ENCODE measurements around the gene APLP2. TPM values are rescaled to one million over a fixed set of nuclear protein-coding genes. Genes with fewer than 3 reads are reported as not detected.
"Not testable (repeated sequence)": the region's sequence is repeated elsewhere in the genome, so short reads cannot be mapped to it uniquely, and the experiment has no call there.

The APLP2 gene
- total RNA-seq, 1 donor from 2014 or later, result 57.2 TPM

DNA sequence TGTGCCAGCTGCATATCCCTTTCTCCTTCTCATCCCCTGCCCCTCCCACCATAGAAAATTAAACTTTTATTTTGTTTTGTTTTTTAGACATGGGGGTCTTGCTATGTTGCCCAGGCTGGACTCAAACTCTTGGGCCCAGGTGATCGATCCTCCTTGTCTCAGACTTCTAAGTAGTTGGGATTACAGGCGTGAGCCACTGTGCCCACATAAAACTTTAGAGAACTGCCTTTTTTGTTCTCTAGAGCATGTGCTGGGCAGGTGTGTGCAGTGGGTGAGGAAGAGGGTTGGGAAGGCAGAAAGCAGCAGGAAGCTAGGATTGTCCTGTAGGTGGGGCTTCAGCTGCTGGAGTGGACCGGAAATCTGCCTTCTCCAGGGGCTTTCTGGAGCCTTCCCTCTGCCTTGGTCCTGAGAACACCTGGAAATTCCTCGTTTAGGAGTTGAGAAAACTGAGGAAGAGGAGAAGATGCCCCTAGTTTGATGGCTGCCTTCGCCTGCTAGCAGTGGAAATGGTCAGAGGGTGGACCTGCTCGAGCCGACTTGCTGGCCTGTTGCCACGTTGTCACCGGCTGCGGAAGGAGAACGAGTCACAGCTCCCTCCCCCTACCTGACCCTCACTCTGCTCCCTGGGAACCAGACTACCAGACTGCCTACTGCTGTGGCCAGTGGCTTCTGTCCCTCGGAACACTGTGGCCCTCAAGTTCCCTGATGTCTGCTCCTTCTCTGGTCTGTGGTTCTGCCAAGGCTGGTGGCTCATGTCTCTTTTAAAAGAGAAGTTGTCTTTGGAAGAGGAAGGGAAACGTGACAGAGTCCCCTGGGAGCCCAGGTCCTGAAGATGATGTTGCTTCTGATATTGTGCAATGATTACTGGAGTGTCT is 93.9 kb downstream of the APLP2 start:
- H3K9me3 Mint-ChIP-seq, result no peaks in the 10 kb centered on the region
- intact Hi-C loops (cut with micrococcal nuclease), result no loop called here
- H3K36me3 Mint-ChIP-seq (ENCODE audit: low read depth), result no peaks in the 10 kb centered on the region
- DNase-seq (ENCODE audit: low spot score), result no peak
- H3K27me3 Mint-ChIP-seq (ENCODE audit: low read depth), result peaks cover 52% of the 10 kb centered on the region
- peaks cover 6% of the 10 kb centered on the region for H3K4me1 Mint-ChIP-seq (ENCODE audit: low read depth)
- H3K4me3 Mint-ChIP-seq (ENCODE audit: low read depth), result no peak overlapping the region
- H3K27ac Mint-ChIP-seq, result no peak overlapping the region

DNA sequence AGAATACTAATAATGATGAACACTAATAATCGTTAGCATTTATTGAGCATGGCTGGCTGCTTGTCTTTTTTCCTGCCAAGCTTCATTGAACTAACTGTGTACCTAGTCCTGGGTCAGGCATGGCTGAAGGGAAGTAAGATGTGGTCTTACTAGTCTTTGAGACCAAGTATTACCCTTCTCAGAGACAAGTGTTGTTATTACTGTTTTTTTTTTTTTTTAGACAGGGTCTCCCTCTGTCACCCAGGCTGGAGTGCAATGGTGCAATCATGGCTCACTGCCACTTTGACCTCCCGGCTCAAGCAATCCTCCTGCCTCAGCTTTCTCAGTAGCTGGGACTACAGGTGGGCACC is 94.5 kb downstream of the APLP2 start:
- Mint-ChIP-seq H3K36me3 (ENCODE audit: low read depth) (no peaks in the 10 kb centered on the region), H3K27ac (no peak overlapping the region), H3K4me1 (ENCODE audit: low read depth) (peaks cover 4% of the 10 kb centered on the region), H3K4me3 (ENCODE audit: low read depth) (no peak overlapping the region), H3K27me3 (ENCODE audit: low read depth) (peaks cover 46% of the 10 kb centered on the region), H3K9me3 (no peaks in the 10 kb centered on the region)
- DNase-seq (ENCODE audit: low spot score), result no peak
- intact Hi-C loops (cut with micrococcal nuclease), result no loop called here

DNA sequence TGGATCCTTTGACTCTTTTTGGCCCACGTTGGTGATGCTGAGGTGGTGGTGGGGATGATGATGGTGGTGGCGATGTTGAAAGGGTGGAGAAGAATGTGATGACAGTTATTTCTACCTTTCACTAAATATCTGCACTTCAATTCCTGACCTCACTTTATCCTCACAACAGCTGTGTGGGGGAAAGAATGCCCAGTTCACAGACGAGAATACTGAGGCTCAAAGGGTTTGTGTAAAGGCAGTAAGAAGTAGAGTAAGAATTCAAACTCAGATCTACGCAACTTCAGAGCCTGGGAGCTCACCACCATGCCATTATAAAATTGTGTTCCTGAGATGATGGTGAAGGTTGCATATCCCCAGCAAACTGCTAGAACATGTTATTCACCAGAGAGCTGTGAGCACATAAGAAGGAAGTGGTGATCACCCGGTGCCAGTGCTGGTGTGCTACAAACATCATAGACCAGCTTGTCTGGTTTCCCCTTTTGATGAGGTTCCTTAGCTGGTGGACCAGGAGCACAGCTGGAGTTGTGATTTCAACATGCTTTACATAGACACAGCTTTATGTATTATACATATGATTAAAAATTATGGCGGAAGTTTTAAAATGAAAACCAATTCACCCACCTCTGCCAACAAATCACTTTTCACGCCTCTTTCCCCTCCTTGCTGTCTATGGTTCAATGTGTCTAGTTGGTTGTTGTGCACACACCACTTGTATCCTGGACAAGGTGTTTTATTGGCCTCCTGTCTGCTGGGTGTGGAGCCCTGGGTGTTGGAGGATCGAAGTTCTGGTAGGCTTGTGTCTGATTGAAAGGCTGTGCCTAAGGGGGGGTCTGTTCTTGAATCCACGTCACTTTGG is 96.1 kb downstream of the APLP2 start:
- Mint-ChIP-seq H3K27ac (no peak overlapping the region), H3K27me3 (ENCODE audit: low read depth) (peaks cover 38% of the 10 kb centered on the region), H3K4me3 (ENCODE audit: low read depth) (no peak overlapping the region), H3K36me3 (ENCODE audit: low read depth) (no peaks in the 10 kb centered on the region), H3K9me3 (no peaks in the 10 kb centered on the region), H3K4me1 (ENCODE audit: low read depth) (peaks cover 1% of the 10 kb centered on the region)
- DNase-seq (ENCODE audit: low spot score), result no peak
- intact Hi-C loops (cut with micrococcal nuclease), result no loop called here

DNA sequence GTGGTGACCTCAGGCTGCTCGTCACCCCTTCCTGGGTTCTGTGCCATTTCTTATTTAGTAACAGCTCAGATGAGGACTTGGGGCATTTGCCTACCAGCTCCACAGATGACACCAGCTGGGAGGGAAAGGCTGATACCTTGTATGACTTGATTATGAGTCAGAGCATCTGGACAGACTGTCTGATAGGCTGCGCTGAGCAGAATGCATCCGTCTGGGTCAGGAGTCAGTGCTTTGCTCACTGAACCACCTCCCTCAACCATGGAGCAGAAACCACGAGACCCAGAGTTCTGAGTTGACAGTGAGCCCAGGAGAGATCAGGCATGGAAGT is 96.7 kb downstream of the APLP2 start:
- Mint-ChIP-seq H3K27me3 (ENCODE audit: low read depth) (peaks cover 34% of the 10 kb centered on the region), H3K4me3 (ENCODE audit: low read depth) (no peak overlapping the region), H3K27ac (no peak overlapping the region), H3K4me1 (ENCODE audit: low read depth) (peaks cover 1% of the 10 kb centered on the region), H3K9me3 (no peaks in the 10 kb centered on the region), H3K36me3 (ENCODE audit: low read depth) (no peaks in the 10 kb centered on the region)
- DNase-seq (ENCODE audit: low spot score), result no peak
- intact Hi-C loops (cut with micrococcal nuclease), result no loop called here

DNA sequence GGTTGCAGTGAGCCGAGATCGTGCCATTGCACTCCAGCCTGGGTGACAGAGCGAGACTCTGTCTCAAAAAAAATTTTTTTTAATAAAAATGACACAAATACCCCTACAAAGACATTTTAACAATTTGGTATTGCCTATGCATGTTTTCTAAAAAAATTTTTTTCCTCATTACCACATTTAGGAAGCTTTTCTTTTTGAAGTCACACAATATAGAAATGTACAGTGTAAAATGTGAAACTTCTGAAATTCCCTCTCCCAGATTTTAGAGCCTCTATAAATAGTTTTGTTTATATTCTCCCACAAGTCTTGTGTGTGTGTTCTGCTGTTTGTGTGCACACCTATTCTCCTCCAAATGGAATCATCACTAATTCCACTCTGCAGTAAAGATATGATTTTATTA is 97.5 kb downstream of the APLP2 start:
- Mint-ChIP-seq H3K4me1 (ENCODE audit: low read depth) (peaks cover 1% of the 10 kb centered on the region), H3K27me3 (ENCODE audit: low read depth) (peaks cover 28% of the 10 kb centered on the region), H3K36me3 (ENCODE audit: low read depth) (no peaks in the 10 kb centered on the region), H3K4me3 (ENCODE audit: low read depth) (no peak overlapping the region), H3K9me3 (no peaks in the 10 kb centered on the region), H3K27ac (no peak overlapping the region)
- intact Hi-C loops (cut with micrococcal nuclease), result no loop called here
- no peak for DNase-seq (ENCODE audit: low spot score)

DNA sequence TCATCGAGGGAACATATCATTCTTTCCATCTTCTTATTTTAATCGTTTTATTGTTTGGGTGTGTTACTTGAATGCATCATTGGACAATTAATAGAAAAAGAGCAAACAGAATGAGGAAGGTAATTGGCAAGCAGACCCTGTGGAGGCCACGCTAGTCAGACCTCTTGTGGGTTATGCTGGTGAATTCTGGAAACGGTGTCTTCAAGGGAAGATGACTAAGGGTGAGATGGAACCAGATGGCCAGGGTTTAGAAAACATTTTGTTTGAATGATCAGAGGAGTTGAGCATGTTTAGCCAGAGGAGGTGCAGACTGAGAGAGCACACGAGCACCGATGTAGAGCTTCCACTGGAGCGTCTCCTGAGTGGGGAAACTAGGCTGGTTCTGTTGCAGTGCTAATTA is 98.4 kb downstream of the APLP2 start:
- Mint-ChIP-seq H3K27me3 (ENCODE audit: low read depth) (peaks cover 19% of the 10 kb centered on the region), H3K4me1 (ENCODE audit: low read depth) (peaks cover 1% of the 10 kb centered on the region), H3K27ac (no peak overlapping the region), H3K9me3 (no peaks in the 10 kb centered on the region), H3K36me3 (ENCODE audit: low read depth) (no peaks in the 10 kb centered on the region), H3K4me3 (ENCODE audit: low read depth) (no peak overlapping the region)
- DNase-seq (ENCODE audit: low spot score), result no peak
- intact Hi-C loops (cut with micrococcal nuclease), result no loop called here

DNA sequence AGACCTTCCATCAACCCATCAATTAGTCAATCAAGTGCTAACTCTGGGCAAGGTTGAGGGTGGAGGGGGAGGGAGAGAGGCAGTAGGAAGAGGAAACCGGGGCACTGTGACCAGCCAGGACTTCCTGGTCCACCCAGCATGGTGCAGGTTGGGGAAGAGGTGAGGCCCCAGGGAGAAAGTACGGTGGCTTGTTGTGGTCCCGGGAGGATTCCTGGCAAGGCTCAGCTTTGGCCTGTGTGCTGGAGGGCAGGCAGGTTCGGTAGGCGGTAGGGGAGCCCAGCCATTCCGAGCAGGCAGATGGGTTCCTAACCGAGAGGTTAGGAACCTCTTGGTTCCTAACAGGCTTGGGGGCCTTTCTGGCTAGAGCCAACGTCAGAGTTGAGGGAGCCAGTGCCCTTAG is 100.7 kb downstream of the APLP2 start:
- peaks cover 1% of the 10 kb centered on the region for H3K4me1 Mint-ChIP-seq (ENCODE audit: low read depth)
- DNase-seq (ENCODE audit: low spot score), result no peak
- intact Hi-C loops (cut with micrococcal nuclease), result no loop called here
- H3K36me3 Mint-ChIP-seq (ENCODE audit: low read depth), result no peaks in the 10 kb centered on the region
- H3K9me3 Mint-ChIP-seq, result peaks cover 9% of the 10 kb centered on the region
- H3K27ac Mint-ChIP-seq, result no peak overlapping the region
- peaks cover 15% of the 10 kb centered on the region for H3K27me3 Mint-ChIP-seq (ENCODE audit: low read depth)
- no peak overlapping the region for H3K4me3 Mint-ChIP-seq (ENCODE audit: low read depth)

DNA sequence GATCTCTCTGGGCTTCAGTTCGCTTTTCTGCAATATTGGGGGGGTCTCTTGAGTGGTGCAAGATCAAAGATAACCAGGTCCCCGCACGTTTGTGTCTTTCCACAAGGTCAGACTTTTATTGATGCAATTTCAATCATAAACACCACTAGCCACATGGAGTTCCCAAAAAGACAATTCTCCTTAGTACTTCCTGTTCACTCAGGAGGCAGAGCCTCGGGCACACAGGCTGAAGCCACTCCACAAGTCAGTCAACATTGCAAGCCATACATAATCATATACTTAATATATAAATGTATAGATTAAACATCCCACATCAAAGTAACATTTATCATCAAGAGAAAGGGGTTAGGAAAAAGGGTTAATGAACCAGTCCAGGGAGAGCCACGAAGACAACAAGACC is 101.8 kb downstream of the APLP2 start:
- intact Hi-C loops (cut with micrococcal nuclease), result no loop called here
- H3K27me3 Mint-ChIP-seq (ENCODE audit: low read depth), result peaks cover 10% of the 10 kb centered on the region
- no peaks in the 10 kb centered on the region for H3K36me3 Mint-ChIP-seq (ENCODE audit: low read depth)
- H3K9me3 Mint-ChIP-seq, result peaks cover 9% of the 10 kb centered on the region
- no peak overlapping the region for H3K27ac Mint-ChIP-seq
- no peak for DNase-seq (ENCODE audit: low spot score)
- H3K4me3 Mint-ChIP-seq (ENCODE audit: low read depth), result no peak overlapping the region
- H3K4me1 Mint-ChIP-seq (ENCODE audit: low read depth), result no peaks in the 10 kb centered on the region

DNA sequence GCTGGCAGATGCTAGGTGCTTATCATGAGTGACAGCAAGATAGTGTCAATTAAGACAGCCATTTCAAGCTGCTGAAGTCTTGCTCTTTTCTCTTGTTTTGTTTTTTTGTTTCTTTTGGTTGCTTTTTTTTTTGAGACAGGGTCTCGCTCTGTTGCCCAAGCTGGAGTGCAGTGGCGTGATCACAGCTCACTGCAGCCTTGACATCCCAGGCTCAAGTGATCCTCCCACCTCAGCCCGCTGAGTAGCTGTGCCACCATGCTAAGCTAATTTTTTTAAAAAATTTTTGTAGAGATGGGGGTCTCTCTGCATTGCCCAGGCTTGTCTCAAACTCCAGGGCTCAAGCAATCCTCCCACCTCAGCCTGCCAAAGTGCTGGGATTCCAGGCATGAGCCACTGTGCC is 102.3 kb downstream of the APLP2 start:
- DNase-seq (ENCODE audit: low spot score); H3K4me3 Mint-ChIP-seq (ENCODE audit: low read depth); H3K27ac Mint-ChIP-seq; H3K36me3 Mint-ChIP-seq (ENCODE audit: low read depth); H3K9me3 Mint-ChIP-seq; H3K4me1 Mint-ChIP-seq (ENCODE audit: low read depth); H3K27me3 Mint-ChIP-seq (ENCODE audit: low read depth); intact Hi-C loops (cut with micrococcal nuclease): not testable (repeated sequence)

DNA sequence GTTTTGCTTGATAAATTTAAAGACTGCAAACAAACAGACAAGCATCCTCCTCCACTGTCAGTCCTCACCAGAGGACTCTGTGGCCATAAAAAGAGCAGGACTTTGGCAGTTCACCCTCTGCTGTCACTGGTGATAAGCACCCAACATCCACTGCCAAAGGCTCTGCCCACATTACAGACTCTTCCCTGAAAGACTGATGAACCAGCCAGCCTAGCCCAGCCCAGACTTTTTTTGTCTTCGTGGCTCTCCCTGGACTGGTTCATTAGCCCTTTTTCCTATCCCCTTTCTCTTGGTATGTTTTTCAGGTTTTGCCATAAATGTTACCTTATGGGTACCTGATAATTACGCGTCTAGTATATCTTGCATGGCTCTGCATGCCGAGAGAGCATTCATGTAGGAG is 104.9 kb downstream of the APLP2 start:
- no peaks in the 10 kb centered on the region for H3K36me3 Mint-ChIP-seq (ENCODE audit: low read depth)
- peaks cover 5% of the 10 kb centered on the region for H3K27me3 Mint-ChIP-seq (ENCODE audit: low read depth)
- no peak overlapping the region for H3K27ac Mint-ChIP-seq
- intact Hi-C loops (cut with micrococcal nuclease), result no loop called here
- DNase-seq (ENCODE audit: low spot score), result no peak
- H3K4me3 Mint-ChIP-seq (ENCODE audit: low read depth), result no peak overlapping the region
- H3K9me3 Mint-ChIP-seq, result peaks cover 9% of the 10 kb centered on the region
- H3K4me1 Mint-ChIP-seq (ENCODE audit: low read depth), result no peaks in the 10 kb centered on the region

DNA sequence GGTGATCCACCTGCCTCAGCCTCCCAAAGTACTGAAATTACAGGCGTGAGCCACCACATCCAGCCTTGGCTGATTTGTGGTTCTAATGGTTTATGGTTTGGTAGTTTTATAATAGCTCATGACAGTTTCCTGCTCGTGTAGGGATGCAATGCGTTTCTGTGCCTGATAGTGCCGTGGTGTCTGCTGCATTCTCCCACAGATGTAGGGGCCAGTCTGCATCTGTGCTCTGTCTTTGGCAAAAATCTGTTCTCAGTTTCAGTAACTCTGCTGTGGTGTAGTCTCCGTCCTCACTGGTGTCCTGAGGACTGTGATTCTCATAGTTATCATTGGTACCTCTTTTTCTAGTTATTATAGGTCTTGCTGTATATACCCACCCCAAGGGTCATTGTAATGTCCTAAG is 106.2 kb downstream of the APLP2 start:
- Mint-ChIP-seq H3K4me1 (ENCODE audit: low read depth) (no peaks in the 10 kb centered on the region), H3K27me3 (ENCODE audit: low read depth) (peaks cover 5% of the 10 kb centered on the region), H3K4me3 (ENCODE audit: low read depth) (no peak overlapping the region), H3K36me3 (ENCODE audit: low read depth) (no peaks in the 10 kb centered on the region), H3K9me3 (peaks cover 9% of the 10 kb centered on the region), H3K27ac (no peak overlapping the region)
- intact Hi-C loops (cut with micrococcal nuclease), result no loop called here
- DNase-seq (ENCODE audit: low spot score), result no peak

DNA sequence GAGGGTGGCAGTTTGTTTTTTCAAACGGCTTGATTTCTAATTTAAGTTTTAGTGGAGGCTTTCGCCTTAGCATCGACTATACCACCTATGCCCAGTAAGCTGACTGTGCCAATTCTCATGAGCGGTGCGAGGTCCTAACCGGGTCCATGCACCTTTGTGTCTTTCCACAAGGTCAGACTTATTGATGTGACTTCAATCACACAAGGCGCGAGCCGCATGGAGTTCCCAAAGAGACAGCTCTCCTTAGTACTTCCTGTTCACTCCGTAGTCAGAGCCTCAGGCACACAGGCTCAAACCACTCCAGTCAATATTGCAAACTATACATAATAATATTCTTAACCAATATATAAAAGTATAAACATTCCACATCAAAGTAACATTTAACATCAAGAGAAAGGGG is 108.1 kb downstream of the APLP2 start:
- H3K9me3 Mint-ChIP-seq, result peaks cover 9% of the 10 kb centered on the region
- peaks cover 5% of the 10 kb centered on the region for H3K27me3 Mint-ChIP-seq (ENCODE audit: low read depth)
- no peak overlapping the region for H3K27ac Mint-ChIP-seq
- intact Hi-C loops (cut with micrococcal nuclease), result no loop called here
- no peak for DNase-seq (ENCODE audit: low spot score)
- no peaks in the 10 kb centered on the region for H3K36me3 Mint-ChIP-seq (ENCODE audit: low read depth)
- H3K4me3 Mint-ChIP-seq (ENCODE audit: low read depth), result no peak overlapping the region
- H3K4me1 Mint-ChIP-seq (ENCODE audit: low read depth), result no peaks in the 10 kb centered on the region

Measured in activated T-helper 2 cell treated with anti-CD3 and anti-CD28 coated beads, Interferon-gamma antibody, Interleukin-2, Interleukin-4, amounts not matched to agents 10 μg/mL and 5 μg/mL and 100 μg/mL, durations not matched to agents 14 hours and 24 hours and 36 hours (primary cell).